HuH-7.5 (cell line): ENCODE measurements around the gene AKR7A3.
"Not testable (repeated sequence)": the region's sequence is repeated elsewhere in the genome, so short reads cannot be mapped to it uniquely, and the experiment has no call there.

Experiments
- DNase-seq: peaks from one replicate; pipeline ENCODE4 v3.0.0; 2011; ENCODE audit warnings: low spot score

Gene AKR7A3

DNA sequence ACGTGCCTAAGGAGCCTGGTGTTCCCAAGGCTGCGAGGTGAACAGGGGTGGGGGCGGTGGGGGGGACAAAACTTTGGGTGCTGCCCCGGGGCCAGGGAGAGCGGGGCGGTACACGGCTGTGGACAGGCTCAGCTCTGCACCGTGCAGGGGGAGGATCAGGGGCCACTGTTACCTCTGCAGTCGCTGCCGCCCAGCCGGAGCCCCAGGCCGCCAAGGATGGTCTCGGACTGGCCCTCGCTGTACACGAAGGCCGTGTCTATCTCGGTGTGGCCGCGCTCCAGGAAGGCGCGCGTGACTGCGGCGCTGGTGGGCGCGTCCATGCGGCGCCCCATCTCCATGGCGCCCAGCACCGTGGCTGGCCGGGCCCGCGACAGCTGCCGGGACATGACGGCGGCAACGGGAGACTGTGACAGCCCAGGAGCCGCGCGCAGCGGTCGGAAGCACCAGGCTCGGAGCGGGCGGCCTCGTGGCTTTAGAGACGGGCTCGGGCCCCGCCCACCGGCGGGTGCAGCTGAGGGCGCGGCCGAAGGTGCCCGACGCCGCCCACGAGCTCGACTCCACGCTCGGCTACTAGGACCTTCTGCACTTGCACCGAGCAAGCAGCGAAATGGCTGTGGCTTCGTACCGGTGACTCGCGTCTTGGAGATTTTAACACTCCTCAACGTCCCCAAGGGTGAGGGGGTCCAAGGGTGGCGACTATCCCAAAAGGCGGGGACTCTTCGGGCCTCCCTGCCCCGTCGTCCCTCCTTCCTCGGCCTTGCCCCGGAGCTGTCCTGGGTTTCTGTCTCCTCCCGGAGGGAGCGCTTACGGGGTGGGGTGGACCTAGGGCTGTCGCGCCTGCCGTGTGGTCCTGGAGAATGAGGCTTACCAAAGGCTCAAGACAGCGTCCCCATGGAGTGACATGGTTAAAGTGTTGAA lies at the start of gene AKR7A3:
Gene AKR7A3, minus strand, starts transcription at position 447 of the 918 bp plus-strand sequence. Its CDS starts 61 bp downstream, at position 386.
- not testable (repeated sequence) for DNase-seq

GRCh38 chr1:19338323-19338762 lies 49.8 kb upstream of the AKR7A3 start:
- no peak for DNase-seq

- DNase-seq, result no peak
These were observed 48.7 kb upstream of the AKR7A3 start for GRCh38 chr1:19337289-19337688.

GRCh38 chr1:19336543-19336942 lies 48.0 kb upstream of the AKR7A3 start:
- no peak for DNase-seq

GRCh38 chr1:19333587-19334354 lies 45.2 kb upstream of the AKR7A3 start:
- DNase-seq, result no peak

DNA sequence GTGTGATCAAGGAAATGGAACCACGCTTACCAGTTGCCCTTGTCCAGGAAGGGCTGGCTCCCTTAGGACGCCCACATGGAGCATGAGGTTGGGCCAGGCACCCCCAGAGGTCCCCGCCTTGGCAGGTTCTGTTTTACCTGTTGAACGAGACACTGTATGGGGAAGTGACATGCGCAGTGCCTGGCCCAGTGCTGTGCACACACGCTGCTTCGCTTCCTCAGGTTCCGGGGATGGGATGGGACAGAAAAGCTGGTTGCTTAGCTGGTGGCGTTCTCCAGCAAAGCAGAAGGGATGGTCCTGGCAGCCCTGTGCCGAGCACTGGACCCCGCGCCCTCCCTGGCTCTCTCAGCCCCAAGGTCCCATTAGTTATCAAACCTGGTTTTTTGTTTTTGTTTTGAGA lies 44.3 kb upstream of the AKR7A3 start:
- DNase-seq, result no peak

- no peak for DNase-seq
These were observed 42.8 kb upstream of the AKR7A3 start for GRCh38 chr1:19331262-19331878.

- no peak for DNase-seq
These were observed 42.0 kb upstream of the AKR7A3 start for GRCh38 chr1:19330449-19331135.

DNA sequence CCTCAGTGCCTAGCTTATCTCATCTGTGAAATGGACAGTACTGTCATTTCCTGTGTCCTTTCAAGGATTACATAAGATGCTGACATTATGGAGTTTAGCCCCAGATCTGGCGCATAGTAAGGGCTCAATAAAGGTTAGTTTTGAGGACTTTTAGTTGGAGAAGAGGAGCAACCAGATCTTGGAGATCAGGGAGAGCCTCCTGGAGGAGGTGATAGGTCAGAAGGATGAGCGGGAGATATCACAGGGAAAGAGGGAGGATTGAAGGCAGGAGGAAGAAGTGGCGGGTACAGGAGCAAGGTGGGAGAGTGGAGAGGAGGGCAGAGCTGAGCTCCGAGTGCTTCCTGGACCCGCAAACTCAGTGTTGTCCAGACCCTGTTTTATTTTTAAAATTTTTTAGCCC lies 41.0 kb upstream of the AKR7A3 start:
- no peak for DNase-seq

DNA sequence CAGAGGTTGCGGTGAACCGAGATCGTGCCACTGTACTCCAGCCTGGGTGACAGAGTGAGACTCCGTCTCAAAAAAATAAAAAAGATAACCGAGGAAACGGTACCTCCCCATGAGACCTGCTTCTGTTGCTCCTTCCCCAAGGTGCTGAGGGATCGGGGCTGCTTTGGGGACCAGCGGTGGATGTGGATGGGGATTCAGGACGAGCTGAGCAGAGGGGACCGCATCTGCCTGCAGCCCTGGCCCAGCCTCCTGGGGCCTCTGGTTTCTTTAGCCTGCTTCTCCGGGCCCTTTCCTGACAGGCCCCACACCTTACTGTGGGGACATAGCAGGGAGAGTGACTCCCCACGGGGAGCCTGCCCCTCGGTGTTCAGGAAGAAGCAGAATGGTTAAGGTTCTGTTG lies 40.6 kb upstream of the AKR7A3 start:
- no peak for DNase-seq

- no peak for DNase-seq
These were observed 39.9 kb upstream of the AKR7A3 start for GRCh38 chr1:19328486-19328885.

DNA sequence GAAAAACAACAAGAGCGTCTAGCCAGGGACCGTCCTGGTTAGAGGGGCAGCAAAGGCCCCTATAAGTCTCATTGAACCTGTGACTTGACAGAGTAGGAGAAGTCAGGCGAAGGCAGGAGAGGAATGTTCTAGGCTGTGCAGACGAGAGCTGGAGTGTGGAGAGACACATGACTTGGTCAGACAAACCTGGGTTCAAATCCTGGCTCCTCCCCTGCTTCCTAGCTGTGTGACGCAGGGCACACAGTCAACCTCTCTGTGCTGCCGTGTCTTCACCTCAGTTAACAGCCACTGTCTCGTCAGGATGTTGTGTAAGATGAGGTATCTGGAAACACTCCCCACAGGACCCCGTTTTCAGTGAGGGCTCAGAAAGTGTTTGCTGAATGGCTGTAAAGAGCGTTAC lies 39.2 kb upstream of the AKR7A3 start:
- no peak for DNase-seq

GRCh38 chr1:19327301-19327700 lies 38.7 kb upstream of the AKR7A3 start:
- no peak for DNase-seq

GRCh38 chr1:19326748-19327065 lies 38.1 kb upstream of the AKR7A3 start:
- DNase-seq, result no peak

DNA sequence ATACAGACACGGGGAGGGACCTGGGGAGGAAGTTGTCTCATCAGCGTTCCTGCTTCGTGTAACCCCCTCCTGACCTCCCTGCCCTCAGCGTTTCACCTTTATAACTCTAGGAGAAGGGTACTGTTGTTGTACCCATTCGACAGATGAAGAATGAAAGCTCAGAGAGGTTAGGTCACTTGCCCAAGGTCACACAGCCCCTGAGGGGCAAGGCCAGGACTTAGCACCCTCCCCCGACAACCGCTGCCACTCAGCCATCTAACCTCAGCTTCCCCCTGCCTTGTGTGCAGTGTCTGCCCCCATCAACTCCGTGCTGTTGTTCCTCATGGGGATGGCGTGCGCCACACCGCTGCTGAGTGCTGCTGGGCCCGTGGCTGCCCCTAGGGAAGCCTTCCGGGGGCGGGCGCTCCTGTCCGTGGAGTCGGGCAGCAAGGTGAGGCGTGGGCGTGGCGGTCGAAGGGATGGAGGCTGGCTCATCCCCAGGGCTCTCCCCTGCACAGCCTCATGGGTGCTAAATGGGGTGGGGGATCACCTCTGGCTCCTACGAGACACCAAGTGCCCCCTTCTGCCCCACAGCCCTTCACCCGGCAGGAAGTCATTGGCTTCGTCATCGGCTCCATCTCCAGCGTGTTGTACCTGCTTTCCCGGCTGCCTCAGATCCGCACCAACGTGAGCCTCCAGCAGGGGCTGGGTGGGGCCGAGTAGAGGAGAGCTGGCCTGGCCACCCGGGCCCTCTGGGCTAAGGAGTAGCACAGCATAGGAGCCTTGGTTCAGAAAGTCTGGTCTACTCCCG lies 37.6 kb upstream of the AKR7A3 start:
- DNase-seq, result no peak

DNA sequence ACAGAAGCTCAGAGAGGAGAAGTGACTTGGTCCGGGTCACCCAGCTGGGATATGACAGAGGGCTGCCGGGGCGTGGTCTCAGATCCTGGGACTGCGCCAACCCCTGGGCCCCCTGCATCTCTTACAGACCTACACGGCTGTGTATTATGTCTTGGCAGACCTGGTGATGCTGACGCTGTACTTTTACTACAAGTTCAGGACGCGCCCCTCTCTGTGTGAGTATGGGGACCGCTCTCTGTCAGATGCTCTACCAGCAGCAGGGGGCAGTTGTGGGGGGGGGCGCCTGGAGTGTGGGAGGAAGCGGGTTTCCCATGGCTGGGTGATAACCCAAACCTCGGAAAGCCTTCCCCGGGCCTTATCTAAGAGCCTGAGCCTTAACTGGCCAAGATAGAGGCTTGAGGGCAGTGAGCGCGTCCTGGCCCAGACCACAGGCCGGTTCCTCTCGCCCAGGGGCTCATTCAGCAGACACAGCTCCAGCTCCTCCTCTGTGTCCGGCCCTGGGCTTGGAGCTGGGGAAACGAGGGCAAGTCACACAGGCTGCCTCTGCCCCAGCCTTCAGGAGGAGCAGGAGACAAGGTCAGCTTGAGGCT lies 36.9 kb upstream of the AKR7A3 start:
- DNase-seq, result no peak

GRCh38 chr1:19324665-19324990 lies 36.1 kb upstream of the AKR7A3 start:
- no peak for DNase-seq

GRCh38 chr1:19323987-19324664 lies 35.6 kb upstream of the AKR7A3 start:
- DNase-seq, result no peak

DNA sequence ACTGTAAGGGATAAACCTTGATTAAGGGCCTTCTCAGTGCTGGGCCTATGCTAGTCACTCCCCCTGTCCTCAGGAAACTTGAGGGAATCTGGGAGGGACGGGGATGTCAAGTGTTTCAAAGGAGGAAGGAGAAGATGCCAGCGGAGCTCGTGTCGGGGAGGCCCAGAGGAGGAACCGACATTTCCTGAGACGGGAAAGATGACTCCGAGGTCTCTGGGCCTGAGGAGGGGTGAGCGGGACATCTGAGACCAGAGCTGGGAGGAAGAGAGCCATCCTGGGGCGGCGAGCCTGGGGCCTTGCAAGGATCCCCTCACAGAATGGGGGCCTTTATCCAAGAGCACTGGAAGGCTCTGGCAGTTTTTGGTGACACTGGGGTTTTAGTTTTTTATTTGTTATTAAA lies 33.9 kb upstream of the AKR7A3 start:
- DNase-seq, result no peak

GRCh38 chr1:19321071-19321470 lies 32.5 kb upstream of the AKR7A3 start:
- no peak for DNase-seq

DNA sequence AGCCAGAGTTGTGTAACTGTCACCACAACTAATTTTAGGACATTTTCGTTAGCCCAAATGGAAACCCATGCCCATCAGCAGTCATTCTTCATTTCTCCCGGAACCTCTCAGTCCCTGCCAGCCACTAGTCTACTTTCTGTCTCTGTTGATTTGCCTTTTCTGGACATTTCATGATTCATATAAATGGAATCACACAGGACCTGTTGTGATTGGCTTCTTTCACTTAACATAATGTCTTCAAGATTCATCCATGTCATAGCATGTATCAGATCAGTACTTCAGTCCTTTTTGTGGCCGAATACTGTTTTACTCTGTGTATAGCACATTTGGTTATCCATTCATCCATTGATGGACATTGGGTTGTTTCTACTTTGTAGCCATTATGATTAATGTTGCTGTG lies 30.6 kb upstream of the AKR7A3 start:
- no peak for DNase-seq
